Measurements from ENCODE around the gene CCSAP. TPM values are rescaled to one million over a fixed set of nuclear protein-coding genes. Genes with fewer than 3 reads are reported as not detected.

CCSAP gene
- total RNA-seq, 2 donors from 2014 or later, result 7.9 to 8.2 TPM

- H3K27me3 Mint-ChIP-seq (ENCODE audit: low read depth), result no peaks in the 10 kb centered on the region
- H3K4me3 Mint-ChIP-seq, result no peak overlapping the region
- no peaks in the 10 kb centered on the region for H3K4me1 Mint-ChIP-seq (ENCODE audit: low read depth)
- no peak overlapping the region for H3K27ac Mint-ChIP-seq
- no peaks in the 10 kb centered on the region for H3K9me3 Mint-ChIP-seq
- no peak for ATAC-seq (replicated peaks in 1 of 2)
- no peaks in the 10 kb centered on the region for H3K36me3 Mint-ChIP-seq (ENCODE audit: insufficient read depth in 2 of 2)
- no peak for DNase-seq
Observed at GRCh38 chr1:229377429-229377828, 34.6 kb upstream of the CCSAP start.

GRCh38 chr1:229376521-229376920 lies 33.7 kb upstream of the CCSAP start:
- DNase-seq, result no peak
- Mint-ChIP-seq H3K4me1 (ENCODE audit: low read depth) (no peaks in the 10 kb centered on the region), H3K9me3 (no peaks in the 10 kb centered on the region), H3K27me3 (ENCODE audit: low read depth) (peaks cover 7% of the 10 kb centered on the region), H3K36me3 (ENCODE audit: insufficient read depth in 2 of 2) (no peaks in the 10 kb centered on the region), H3K27ac (no peak overlapping the region), H3K4me3 (no peak overlapping the region)
- no peak for ATAC-seq (replicated peaks in 1 of 2)

GRCh38 chr1:229374485-229374884 lies 31.6 kb upstream of the CCSAP start:
- Mint-ChIP-seq H3K27me3 (ENCODE audit: low read depth) (peaks cover 23% of the 10 kb centered on the region), H3K4me1 (ENCODE audit: low read depth) (no peaks in the 10 kb centered on the region), H3K36me3 (ENCODE audit: insufficient read depth in 2 of 2) (no peaks in the 10 kb centered on the region), H3K9me3 (no peaks in the 10 kb centered on the region), H3K27ac (no peak overlapping the region), H3K4me3 (no peak overlapping the region)
- ATAC-seq (replicated peaks in 1 of 2) (no peak), DNase-seq (no peak)

GRCh38 chr1:229373395-229373794 lies 30.5 kb upstream of the CCSAP start:
- H3K27me3 Mint-ChIP-seq (ENCODE audit: low read depth), result peaks cover 23% of the 10 kb centered on the region
- no peak overlapping the region for H3K4me3 Mint-ChIP-seq
- no peak overlapping the region for H3K27ac Mint-ChIP-seq
- DNase-seq (no peak), ATAC-seq (replicated peaks in 1 of 2) (no peak)
- H3K9me3 Mint-ChIP-seq, result no peaks in the 10 kb centered on the region
- H3K36me3 Mint-ChIP-seq (ENCODE audit: insufficient read depth in 2 of 2), result no peaks in the 10 kb centered on the region
- no peaks in the 10 kb centered on the region for H3K4me1 Mint-ChIP-seq (ENCODE audit: low read depth)

GRCh38 chr1:229372251-229372650 lies 29.4 kb upstream of the CCSAP start:
- Mint-ChIP-seq H3K36me3 (ENCODE audit: insufficient read depth in 2 of 2) (no peaks in the 10 kb centered on the region), H3K27me3 (ENCODE audit: low read depth) (peaks cover 23% of the 10 kb centered on the region), H3K27ac (no peak overlapping the region), H3K4me3 (no peak overlapping the region), H3K9me3 (no peaks in the 10 kb centered on the region), H3K4me1 (ENCODE audit: low read depth) (no peaks in the 10 kb centered on the region)
- DNase-seq (no peak), ATAC-seq (replicated peaks in 1 of 2) (no peak)

- no peaks in the 10 kb centered on the region for H3K4me1 Mint-ChIP-seq (ENCODE audit: low read depth)
- ATAC-seq (replicated peaks in 1 of 2), result no peak
- no peaks in the 10 kb centered on the region for H3K9me3 Mint-ChIP-seq
- H3K36me3 Mint-ChIP-seq (ENCODE audit: insufficient read depth in 2 of 2), result no peaks in the 10 kb centered on the region
- no peak overlapping the region for H3K27ac Mint-ChIP-seq
- no peak for DNase-seq
- H3K27me3 Mint-ChIP-seq (ENCODE audit: low read depth), result peaks cover 24% of the 10 kb centered on the region
- H3K4me3 Mint-ChIP-seq, result no peak overlapping the region
Observed at GRCh38 chr1:229371624-229372023, 28.8 kb upstream of the CCSAP start.

GRCh38 chr1:229370601-229371021 lies 27.8 kb upstream of the CCSAP start:
- no peak for DNase-seq
- ATAC-seq (replicated peaks in 1 of 2), result no peak
- Mint-ChIP-seq H3K4me3 (no peak overlapping the region), H3K27ac (no peak overlapping the region), H3K36me3 (ENCODE audit: insufficient read depth in 2 of 2) (no peaks in the 10 kb centered on the region), H3K27me3 (ENCODE audit: low read depth) (peaks cover 28% of the 10 kb centered on the region), H3K9me3 (no peaks in the 10 kb centered on the region), H3K4me1 (ENCODE audit: low read depth) (no peaks in the 10 kb centered on the region)

GRCh38 chr1:229368347-229368746 lies 25.5 kb upstream of the CCSAP start:
- Mint-ChIP-seq H3K27ac (no peak overlapping the region), H3K36me3 (ENCODE audit: insufficient read depth in 2 of 2) (no peaks in the 10 kb centered on the region), H3K9me3 (no peaks in the 10 kb centered on the region), H3K27me3 (ENCODE audit: low read depth) (peaks cover 45% of the 10 kb centered on the region), H3K4me1 (ENCODE audit: low read depth) (no peaks in the 10 kb centered on the region), H3K4me3 (no peak overlapping the region)
- DNase-seq (no peak), ATAC-seq (replicated peaks in 1 of 2) (no peak)

- DNase-seq, result no peak
- no peak for ATAC-seq (replicated peaks in 1 of 2)
- Mint-ChIP-seq H3K9me3 (no peaks in the 10 kb centered on the region), H3K4me1 (ENCODE audit: low read depth) (no peaks in the 10 kb centered on the region), H3K27ac (no peak overlapping the region), H3K36me3 (ENCODE audit: insufficient read depth in 2 of 2) (no peaks in the 10 kb centered on the region), H3K4me3 (no peak overlapping the region), H3K27me3 (ENCODE audit: low read depth) (peaks cover 29% of the 10 kb centered on the region)
Observed at GRCh38 chr1:229365569-229365968, 22.7 kb upstream of the CCSAP start.

- no peak overlapping the region for H3K27ac Mint-ChIP-seq
- H3K27me3 Mint-ChIP-seq (ENCODE audit: low read depth), result peaks cover 24% of the 10 kb centered on the region
Observed at GRCh38 chr1:229364207-229365065, 21.6 kb upstream of the CCSAP start.

GRCh38 chr1:229363723-229364122 lies 20.9 kb upstream of the CCSAP start:
- Mint-ChIP-seq H3K36me3 (ENCODE audit: insufficient read depth in 2 of 2) (no peaks in the 10 kb centered on the region), H3K27me3 (ENCODE audit: low read depth) (peaks cover 32% of the 10 kb centered on the region), H3K4me1 (ENCODE audit: low read depth) (no peaks in the 10 kb centered on the region), H3K9me3 (no peaks in the 10 kb centered on the region), H3K27ac (no peak overlapping the region), H3K4me3 (no peak overlapping the region)
- no peak for DNase-seq
- no peak for ATAC-seq (replicated peaks in 1 of 2)

More at GRCh38 chr1:229364207-229365065, 21.6 kb upstream of the CCSAP start:
- Mint-ChIP-seq H3K4me1 (ENCODE audit: low read depth) (no peaks in the 10 kb centered on the region), H3K9me3 (no peaks in the 10 kb centered on the region), H3K36me3 (ENCODE audit: insufficient read depth in 2 of 2) (no peaks in the 10 kb centered on the region), H3K4me3 (no peak overlapping the region)
- ATAC-seq (replicated peaks in 1 of 2) (no peak), DNase-seq (no peak)

- no peak for ATAC-seq (replicated peaks in 1 of 2)
- Mint-ChIP-seq H3K36me3 (ENCODE audit: insufficient read depth in 2 of 2) (no peaks in the 10 kb centered on the region), H3K4me1 (ENCODE audit: low read depth) (no peaks in the 10 kb centered on the region), H3K4me3 (no peak overlapping the region), H3K27ac (no peak overlapping the region), H3K9me3 (no peaks in the 10 kb centered on the region), H3K27me3 (ENCODE audit: low read depth) (peaks cover 52% of the 10 kb centered on the region)
- no peak for DNase-seq
Observed at GRCh38 chr1:229360420-229360819, 17.6 kb upstream of the CCSAP start.

- Mint-ChIP-seq H3K4me1 (ENCODE audit: low read depth) (no peaks in the 10 kb centered on the region), H3K27me3 (ENCODE audit: low read depth) (peaks cover 60% of the 10 kb centered on the region), H3K27ac (no peak overlapping the region), H3K36me3 (ENCODE audit: insufficient read depth in 2 of 2) (peaks cover 0 to 6% of the 10 kb centered on the region in 2 donors), H3K4me3 (no peak overlapping the region), H3K9me3 (peaks cover 0 to 2% of the 10 kb centered on the region in 2 donors)
- ATAC-seq (replicated peaks in 1 of 2) (no peak), DNase-seq (no peak)
Observed at GRCh38 chr1:229355661-229356060, 12.8 kb upstream of the CCSAP start.

- Mint-ChIP-seq H3K4me1 (ENCODE audit: low read depth) (no peaks in the 10 kb centered on the region), H3K9me3 (peaks cover 0 to 2% of the 10 kb centered on the region in 2 donors), H3K36me3 (ENCODE audit: insufficient read depth in 2 of 2) (peaks cover 0 to 6% of the 10 kb centered on the region in 2 donors), H3K27me3 (ENCODE audit: low read depth) (peaks cover 55% of the 10 kb centered on the region), H3K27ac (no peak overlapping the region), H3K4me3 (no peak overlapping the region)
- ATAC-seq (replicated peaks in 1 of 2) (no peak), DNase-seq (no peak)
Observed at GRCh38 chr1:229354226-229354625, 11.4 kb upstream of the CCSAP start.

Data from activated T-cell treated with anti-CD3 and anti-CD28 coated beads, Interleukin-2, amount 50 U/mL, for 72 hours (primary cell).